Measurements from ENCODE around the gene FCGBP.
"Not testable (repeated sequence)": the region's sequence is repeated elsewhere in the genome, so short reads cannot be mapped to it uniquely, and the experiment has no call there.

The FCGBP gene

DNA sequence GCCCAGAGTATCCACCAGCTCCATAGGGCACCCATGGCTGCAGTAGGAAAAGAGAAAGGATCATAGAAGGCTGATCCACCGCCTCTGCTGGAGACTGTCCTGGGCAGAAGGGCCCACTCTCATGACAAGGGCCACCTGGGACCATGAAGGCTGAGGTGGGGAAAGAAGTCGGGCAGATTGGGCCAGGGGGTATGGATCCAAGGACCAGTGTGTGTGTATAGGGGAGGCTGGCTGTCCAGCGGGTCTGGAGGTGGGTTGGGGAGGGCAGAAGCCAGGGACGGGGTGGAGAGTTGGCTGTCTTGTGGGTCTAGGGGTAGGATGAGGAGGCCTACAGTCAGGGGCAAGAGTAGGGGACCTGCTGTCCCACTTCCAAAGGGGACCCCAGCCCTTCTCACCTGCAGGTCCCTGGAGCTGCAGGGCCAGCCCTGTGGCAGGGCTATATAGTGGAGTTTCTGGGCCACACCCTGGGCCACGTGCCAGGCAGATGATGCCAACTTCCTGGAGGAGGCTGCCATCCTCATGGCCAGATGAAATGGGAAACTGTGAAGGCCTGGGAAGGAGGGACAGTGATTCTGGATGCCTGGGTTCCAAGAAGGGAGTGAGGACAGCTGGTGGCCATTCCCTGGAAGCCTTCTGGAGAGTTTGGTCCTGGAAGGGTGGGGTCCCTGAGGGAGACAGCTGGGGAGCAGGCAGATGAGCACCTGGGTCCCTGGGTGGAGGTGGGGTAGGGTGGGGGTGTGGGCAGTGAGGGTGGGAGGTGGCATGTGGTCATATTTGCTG, at the start of gene FCGBP:
FCGBP (minus strand) TSS at position 51 of the 780 bp plus-strand sequence.
- in situ Hi-C loops (cut with MboI; ENCODE audit: low sequenced_read_pairs): no loop called here

- in situ Hi-C loops (cut with MboI; ENCODE audit: low sequenced_read_pairs): no loop called here
Measured at GRCh38 chr19:39983695-39984300, 49.4 kb upstream of the FCGBP start.

DNA sequence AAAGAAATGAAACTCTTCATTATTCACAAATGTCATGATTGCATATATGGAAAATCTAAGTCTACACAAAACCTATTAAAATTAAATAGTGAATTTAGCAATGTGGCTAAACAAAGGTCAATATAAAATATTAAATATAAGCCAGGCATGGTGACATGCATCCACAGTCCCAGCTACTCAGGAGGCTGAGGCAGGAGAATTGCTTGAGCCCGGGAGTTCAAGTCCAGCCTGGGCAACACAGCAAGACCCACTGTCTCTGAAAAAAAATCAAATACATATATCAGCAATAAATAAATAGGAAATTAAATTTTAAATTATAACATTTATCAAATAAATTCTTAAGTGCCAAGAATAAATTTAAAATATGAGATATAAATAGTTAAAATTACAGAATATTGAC, 48.4 kb upstream of the FCGBP start:
- in situ Hi-C loops (cut with MboI; ENCODE audit: low sequenced_read_pairs): no loop called here

GRCh38 chr19:39974377-39975155, 40.1 kb upstream of the FCGBP start:
- in situ Hi-C loops (cut with MboI; ENCODE audit: low sequenced_read_pairs): no loop called here

- in situ Hi-C loops (cut with MboI; ENCODE audit: low sequenced_read_pairs): no loop called here
Measured at GRCh38 chr19:39971380-39972035, 37.1 kb upstream of the FCGBP start.

GRCh38 chr19:39970675-39971379, 36.4 kb upstream of the FCGBP start, which contains the start of gene PSMC4:
Gene PSMC4, plus strand, starts transcription at chr19:39971165. Its CDS starts 38 bp downstream, at chr19:39971203.
- in situ Hi-C loops (cut with MboI; ENCODE audit: low sequenced_read_pairs): no loop called here

GRCh38 chr19:39970425-39970674, 35.9 kb upstream of the FCGBP start:
- in situ Hi-C loops (cut with MboI; ENCODE audit: low sequenced_read_pairs): no loop called here

- in situ Hi-C loops (cut with MboI; ENCODE audit: low sequenced_read_pairs): no loop called here
Measured at GRCh38 chr19:39969681-39970424, 35.4 kb upstream of the FCGBP start.

DNA sequence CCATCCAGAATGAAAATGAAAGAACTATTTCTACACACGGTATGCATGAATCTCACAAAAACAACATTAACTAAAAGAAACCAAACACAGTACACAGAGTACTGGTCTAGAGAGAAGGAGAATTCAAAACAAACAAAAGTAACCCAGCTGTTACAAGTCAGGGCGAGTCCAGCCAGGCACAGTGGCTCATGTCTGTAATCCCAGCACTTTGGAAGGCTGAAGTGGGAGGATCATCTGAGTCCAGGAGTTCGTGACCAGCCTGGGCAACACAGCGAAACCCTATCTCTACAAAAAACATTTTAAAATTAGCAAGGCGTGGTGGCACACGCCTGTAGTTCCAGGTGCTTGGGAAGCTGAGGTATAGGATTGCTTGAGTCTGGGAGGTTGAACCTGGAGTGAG, 34.8 kb upstream of the FCGBP start:
- in situ Hi-C loops (cut with MboI; ENCODE audit: low sequenced_read_pairs): no loop called here

GRCh38 chr19:39968789-39969188, 34.4 kb upstream of the FCGBP start:
- in situ Hi-C loops (cut with MboI; ENCODE audit: low sequenced_read_pairs): no loop called here

DNA sequence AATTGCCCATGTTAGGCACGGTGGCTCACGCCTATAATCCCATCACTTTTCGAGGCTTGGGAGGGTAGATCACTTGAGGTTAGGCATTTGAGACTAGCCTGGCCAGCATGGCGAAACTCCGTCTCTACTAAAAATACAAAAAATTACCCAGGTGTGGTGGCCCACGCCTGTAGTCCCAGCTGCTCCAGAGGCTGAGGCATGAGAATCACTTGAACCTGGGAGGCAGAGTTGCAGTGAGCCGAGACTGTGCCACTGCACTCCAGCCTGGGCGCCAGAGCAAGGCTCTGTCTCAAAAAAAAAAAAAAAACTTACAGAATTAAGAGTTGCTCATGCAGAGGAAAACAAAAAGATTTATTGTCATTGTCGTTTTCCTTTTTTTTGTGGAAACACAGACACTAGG, 33.1 kb upstream of the FCGBP start:
- in situ Hi-C loops (cut with MboI; ENCODE audit: low sequenced_read_pairs): no loop called here

DNA sequence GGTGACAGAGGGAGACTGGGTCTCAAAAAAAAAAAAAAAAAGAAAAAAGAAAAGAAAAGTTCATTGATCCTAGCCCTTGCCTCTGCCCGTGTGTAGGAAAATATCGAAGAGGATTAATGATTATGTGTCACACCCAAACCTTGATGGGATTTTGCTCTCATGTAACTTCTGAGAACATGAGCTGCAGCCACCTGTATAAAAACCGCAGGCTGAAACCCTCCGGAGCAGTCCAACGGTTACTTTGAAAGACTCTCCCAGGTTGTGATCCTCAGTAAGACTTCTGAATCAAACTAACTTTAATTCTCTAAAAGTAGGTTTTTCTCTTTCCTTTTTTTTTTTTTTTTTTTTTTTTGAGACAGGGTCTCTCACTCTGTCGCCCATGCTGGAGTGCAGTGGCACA, 32.2 kb upstream of the FCGBP start:
- in situ Hi-C loops (cut with MboI; ENCODE audit: low sequenced_read_pairs): no loop called here

- in situ Hi-C loops (cut with MboI; ENCODE audit: low sequenced_read_pairs): no loop called here
Measured at GRCh38 chr19:39963898-39964297, 29.5 kb upstream of the FCGBP start.

GRCh38 chr19:39959407-39959806, 25.0 kb upstream of the FCGBP start:
- in situ Hi-C loops (cut with MboI; ENCODE audit: low sequenced_read_pairs): not testable (repeated sequence)

DNA sequence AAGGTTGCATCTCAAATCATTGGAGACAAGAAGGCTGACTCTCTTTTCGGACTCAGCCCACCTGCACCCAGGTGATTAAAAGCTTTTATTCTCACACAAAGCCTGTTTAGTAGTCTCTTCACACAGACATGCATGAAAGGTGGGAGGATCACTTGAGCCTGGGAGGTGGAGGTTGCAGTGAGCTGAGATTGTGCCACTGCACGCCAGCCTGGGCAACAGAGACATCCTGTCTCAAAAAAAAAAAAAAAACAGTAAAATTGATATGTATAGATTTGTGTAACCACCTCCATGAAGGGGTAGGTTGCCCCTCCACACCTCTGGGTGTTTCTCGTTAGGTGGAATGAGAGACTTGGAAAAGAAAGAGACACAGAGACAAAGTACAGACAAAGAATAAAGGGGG, 24.5 kb upstream of the FCGBP start:
- in situ Hi-C loops (cut with MboI; ENCODE audit: low sequenced_read_pairs): not testable (repeated sequence)

GRCh38 chr19:39957886-39958285, 23.5 kb upstream of the FCGBP start:
- in situ Hi-C loops (cut with MboI; ENCODE audit: low sequenced_read_pairs): not testable (repeated sequence)

- in situ Hi-C loops (cut with MboI; ENCODE audit: low sequenced_read_pairs): no loop called here
Measured at GRCh38 chr19:39953915-39954314, 19.5 kb upstream of the FCGBP start.

DNA sequence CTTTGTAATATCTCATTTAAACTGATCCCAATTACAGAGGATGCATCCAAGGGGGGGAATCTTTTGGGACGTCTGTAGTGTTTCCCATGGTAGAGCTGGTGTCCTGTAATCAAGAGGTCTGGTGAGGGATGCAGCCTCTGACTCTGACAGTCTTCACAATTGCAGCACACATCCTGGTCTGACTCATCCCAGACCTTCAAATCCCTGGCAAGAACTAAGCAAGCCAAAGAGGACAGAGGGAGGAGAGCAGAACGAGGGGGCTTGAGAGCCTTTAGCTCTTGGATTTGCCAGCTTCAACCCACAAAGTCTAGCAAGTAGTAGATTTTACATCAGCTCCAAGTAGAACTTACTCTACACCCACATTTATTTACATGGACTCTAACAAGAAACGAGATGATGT, 17.3 kb upstream of the FCGBP start:
- in situ Hi-C loops (cut with MboI; ENCODE audit: low sequenced_read_pairs): no loop called here

- in situ Hi-C loops (cut with MboI; ENCODE audit: low sequenced_read_pairs): no loop called here
Measured at GRCh38 chr19:39951065-39951650, 16.7 kb upstream of the FCGBP start.

Data from HL-60/S4 treated with phorbol 12-myristate 13-acetate at 8.2 ng/mL for 4 days and 3 days (cell line).